Measurements from ENCODE around the gene ADAMTSL3. TPM values are rescaled to one million over a fixed set of nuclear protein-coding genes. Genes with fewer than 3 reads are reported as not detected.

Gene ADAMTSL3
- total RNA-seq, 1 experiment from 2014 or later = 0.05 TPM

- no peak overlapping the region for H3K9ac ChIP-seq (ENCODE audit: low read length)
- H3K79me2 ChIP-seq (ENCODE audit: insufficient read depth, low read length) = no peaks in the 10 kb centered on the region
- no peak overlapping the region for H3K27ac ChIP-seq (ENCODE audit: low read depth, low read length)
- TF ChIP-seq REST (IDR thresholded peaks at IDR 0.05; ENCODE audit: low read depth) = no peak
- no peak for TF ChIP-seq ZNF274 (IDR thresholded peaks at IDR 0.05; ENCODE audit: low read depth, low read length)
- TF ChIP-seq CTCF (IDR thresholded peaks at IDR 0.05 in 2 of 3, conservative IDR thresholded peaks at IDR 0.05 in 1 of 3; ENCODE audit: borderline replicate concordance in 1 of 3, insufficient read depth in 1 of 3, low read depth in 2 of 3, low read length in 2 of 3) = peak in 2 of 3 experiments; percentile 72 to 74; a peak in 4 of 6 replicates
- TF ChIP-seq RAD21 (IDR thresholded peaks at IDR 0.05; ENCODE audit: low read depth) = peak; percentile 43; the same call in 1 of the 2 replicates
- CTCF ChIA-PET = interaction anchor here (2.3 kb wide), 1 partner anchor 11 kb away, joined by 15 read pairs; no protein-coding TSS in a partner anchor
- no peaks in the 10 kb centered on the region for H3K36me3 ChIP-seq (ENCODE audit: control insufficient read depth in 1 of 2, insufficient read depth in 2 of 2, low read length in 2 of 2)
- peaks cover 11% of the 10 kb centered on the region; the same call in 1 of the 2 replicates for H3K27me3 ChIP-seq (ENCODE audit: insufficient read depth, low read length)
- no peaks in the 10 kb centered on the region for H3K9me3 ChIP-seq (ENCODE audit: control insufficient read depth in 1 of 2, insufficient read depth in 1 of 2, low read depth in 1 of 2, low read length in 2 of 2)
- H3K9me2 ChIP-seq (ENCODE audit: insufficient read depth) = no peaks in the 10 kb centered on the region
- ATAC-seq (peak; percentile 86), DNase-seq (ENCODE audit: low read depth, low spot score) (peak; percentile 28)
- no peak overlapping the region for H2AFZ ChIP-seq (ENCODE audit: low read depth, low read length, poor library complexity, severe bottlenecking)
- no peaks in the 10 kb centered on the region for H3K4me1 ChIP-seq (ENCODE audit: control insufficient read depth in 1 of 2, insufficient read depth in 2 of 2, low read length in 2 of 2)
- RAD21 ChIA-PET (ENCODE audit: low non-redundant PET in 1 of 2, low total read pairs in 2 of 2, uncharacterized antibody in 2 of 2, unreplicated experiment in 2 of 2) = no interaction called here
- intact Hi-C loops (cut with micrococcal nuclease) = no loop called here
- POLR2A ChIA-PET = no interaction called here
- no peak overlapping the region for H3K4me2 ChIP-seq (ENCODE audit: low read length)
- BruUV-seq (replicated peaks) = no TSS peak
- no peak overlapping the region for H3K4me3 ChIP-seq (replicated peaks in 1 of 2; ENCODE audit: low read depth in 1 of 2, low read length in 2 of 2)
- no peaks in the 10 kb centered on the region for H4K20me1 ChIP-seq (ENCODE audit: insufficient read depth)
Measured at GRCh38 chr15:84023636-84024035, 369.7 kb downstream of the ADAMTSL3 start.

Measured in HCT116 (cell line).